GM21825 (cell line): ENCODE results near the gene CHRNA3.

Experiments used
- ATAC-seq: cut with Tn5 transposase; IDR thresholded peaks from one replicate; pipeline ENCODE4 v1.9.1; 2021; ENCODE audit warnings: mild to moderate bottlenecking, moderate library complexity; ENCODE audit not compliant: unreplicated experiment

Gene CHRNA3

GRCh38 chr15:78637776-78638435 lies 17.1 kb upstream of the CHRNA3 start:
- no peak for ATAC-seq

DNA sequence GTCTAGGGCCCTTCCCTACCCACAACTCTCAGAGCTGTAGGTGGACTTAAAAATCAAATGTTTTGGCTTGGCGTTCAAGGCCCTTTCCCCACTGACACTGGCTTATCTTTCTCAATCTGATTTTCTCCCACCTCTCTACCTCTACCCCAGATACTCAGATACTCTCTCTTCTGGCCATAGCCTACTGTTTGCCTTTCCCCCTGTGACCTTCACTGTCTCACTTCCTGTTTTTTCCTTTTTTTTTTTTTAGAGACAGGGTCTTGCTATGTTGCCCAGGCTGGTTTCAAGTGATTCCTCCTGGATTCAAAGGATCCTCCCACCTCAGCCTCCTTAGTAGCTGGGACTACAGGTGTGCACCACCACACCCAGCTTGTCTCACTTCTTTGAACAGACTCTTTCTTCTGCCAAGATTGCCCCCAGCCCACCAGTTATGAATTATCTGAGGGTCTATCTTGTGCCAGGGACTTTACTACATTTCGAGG lies 15.6 kb upstream of the CHRNA3 start:
- no peak for ATAC-seq

DNA sequence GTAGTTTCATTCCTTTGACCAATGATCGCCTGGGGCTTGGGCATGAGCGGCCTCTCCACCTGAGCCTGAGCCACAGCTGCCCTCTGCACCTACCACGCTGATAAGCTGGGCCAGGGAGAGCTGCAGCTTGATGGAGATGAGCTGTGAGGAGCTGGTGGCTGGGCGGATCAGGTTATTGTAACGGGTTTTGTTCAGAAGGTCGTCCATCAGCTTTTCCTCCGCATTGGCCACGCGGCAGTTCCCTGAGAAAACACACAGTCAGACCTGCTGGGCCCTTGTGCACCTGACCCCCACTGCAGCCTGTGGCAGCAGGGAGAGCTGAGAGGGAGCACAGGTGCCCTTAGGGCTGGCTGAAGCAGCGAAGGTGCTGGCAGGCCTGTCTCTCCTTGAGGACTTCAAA lies 14.6 kb upstream of the CHRNA3 start:
- ATAC-seq = no peak

DNA sequence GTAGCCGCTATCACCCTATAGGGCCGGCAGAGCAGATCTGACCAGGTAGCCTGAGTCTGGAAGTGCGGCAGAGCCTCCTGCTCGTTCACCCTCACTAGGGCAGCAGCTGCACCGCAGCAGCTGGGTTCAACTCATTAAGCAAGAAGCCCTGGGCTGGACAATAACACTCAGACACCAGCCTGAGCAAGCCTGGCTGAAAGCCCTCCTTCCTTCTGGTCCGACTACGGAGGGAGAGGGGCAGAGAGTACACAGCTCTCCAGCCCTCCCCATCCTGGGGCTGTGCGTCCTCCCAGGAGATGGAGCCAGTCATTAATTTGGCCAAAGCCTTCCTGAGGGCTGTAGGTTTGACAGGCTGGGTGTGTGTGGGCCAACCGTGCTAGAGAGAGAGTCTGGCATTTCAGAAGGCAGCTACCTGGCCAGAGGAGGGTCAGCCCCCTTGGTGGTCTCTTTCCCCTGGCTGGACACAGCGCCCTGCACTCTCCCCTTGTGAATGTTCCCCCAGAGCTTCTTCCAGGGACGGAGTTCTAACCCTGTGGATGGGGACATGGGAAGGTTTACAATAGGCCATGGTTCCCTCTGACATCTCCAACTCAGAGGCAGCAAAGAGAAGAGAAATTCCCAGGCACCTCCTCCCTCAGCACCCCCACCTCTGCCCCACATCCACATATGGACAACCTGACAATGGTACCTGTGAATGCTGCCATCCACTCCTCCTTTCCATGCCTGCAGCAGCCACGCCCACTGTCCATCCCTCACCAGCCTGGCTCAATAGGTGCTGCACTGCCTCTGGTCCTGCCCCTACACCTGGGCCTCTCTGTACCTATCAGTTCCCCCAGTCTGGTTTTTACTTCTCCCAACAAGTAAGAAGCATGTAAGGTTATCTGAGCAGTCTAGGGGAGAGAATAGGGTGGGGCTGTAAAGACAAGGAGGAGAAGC lies 13.7 kb upstream of the CHRNA3 start:
- ATAC-seq = no peak

GRCh38 chr15:78633348-78633747 lies 12.6 kb upstream of the CHRNA3 start:
- ATAC-seq = no peak

DNA sequence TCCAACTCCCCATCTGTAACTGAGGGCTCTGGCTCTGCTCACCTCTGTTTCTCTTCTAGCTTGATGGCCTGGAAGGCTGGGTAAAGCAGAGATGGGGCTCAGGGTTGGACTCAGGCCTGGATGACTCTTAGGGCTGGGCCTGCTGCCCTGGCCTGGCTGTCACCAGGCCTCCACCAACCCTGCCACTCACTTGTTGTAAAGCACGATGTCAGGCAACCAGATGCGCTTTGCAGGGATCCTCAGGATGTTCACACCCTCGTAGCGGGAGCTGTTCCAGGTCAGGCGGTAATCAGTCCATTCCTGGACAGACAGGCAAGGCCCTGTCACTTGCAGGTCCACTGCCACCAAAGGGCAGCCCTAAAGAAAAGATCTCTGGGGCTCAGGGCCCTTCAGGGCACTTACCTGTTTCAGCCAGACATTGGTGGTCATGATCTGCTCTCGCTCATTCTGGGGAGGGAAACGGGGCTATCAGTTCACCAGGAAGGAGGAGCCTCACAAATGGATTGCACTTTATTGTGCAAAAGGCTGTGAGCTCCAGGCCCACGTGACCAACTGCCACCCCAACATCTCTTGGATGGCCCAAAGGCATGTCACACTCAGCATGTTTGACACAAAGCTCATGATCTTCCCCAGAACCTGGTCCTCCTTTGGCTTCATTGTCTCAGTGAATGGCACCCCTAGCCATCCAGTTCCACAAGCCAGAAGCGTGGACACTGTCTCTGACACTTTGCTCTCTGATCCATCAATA lies 10.3 kb upstream of the CHRNA3 start:
- ATAC-seq = no peak

DNA sequence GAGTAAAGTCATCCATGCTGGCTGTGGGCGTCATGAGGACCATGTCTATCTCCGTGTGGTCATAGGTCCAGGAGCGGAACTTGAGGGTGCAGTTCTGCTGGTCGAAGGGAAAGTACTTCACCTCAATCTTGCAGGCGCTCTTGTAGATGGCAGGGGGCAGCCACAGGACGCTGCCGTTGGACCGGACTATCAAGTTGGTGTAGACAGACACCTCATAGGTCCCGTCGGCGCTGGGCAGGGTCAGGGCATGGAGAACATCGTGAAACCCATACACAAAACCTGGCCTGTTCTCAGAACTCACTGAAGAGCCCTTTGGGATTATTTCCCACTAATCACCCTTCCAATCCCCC lies 8.9 kb upstream of the CHRNA3 start:
- no peak for ATAC-seq

DNA sequence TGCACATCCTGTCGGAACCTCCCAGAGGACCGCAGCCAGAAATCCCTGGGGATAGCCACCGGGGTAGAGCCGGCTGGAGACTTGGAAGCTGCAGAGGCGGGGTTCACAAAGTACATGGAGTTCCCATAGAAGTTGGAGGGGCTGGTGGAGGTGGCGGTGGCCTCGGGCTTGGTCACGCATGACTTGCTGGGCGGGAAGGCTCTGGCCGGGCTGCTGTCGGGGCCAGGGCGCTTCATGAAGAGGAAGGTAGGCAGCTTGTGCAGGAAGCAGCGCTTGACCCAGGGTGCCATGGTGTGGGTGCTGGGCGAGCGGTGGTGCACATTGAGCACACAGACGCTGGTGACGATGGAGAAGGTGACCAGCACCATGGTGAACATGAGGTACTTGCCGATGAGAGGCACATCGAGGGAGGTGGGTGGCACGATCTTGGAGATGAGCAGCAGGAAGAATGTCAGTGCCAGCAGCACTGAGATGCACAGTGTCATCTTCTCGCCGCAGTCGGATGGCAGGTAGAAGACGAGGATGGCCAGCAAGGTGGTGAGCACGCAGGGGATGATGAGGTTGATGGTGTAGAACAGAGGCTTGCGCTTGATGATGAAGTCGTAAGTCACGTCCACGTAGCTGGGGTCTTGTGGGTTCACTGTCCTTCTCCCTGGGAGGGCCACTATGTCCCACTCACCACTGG lies 8.4 kb upstream of the CHRNA3 start:
- ATAC-seq = no peak

- ATAC-seq = no peak
Measured at GRCh38 chr15:78628227-78628626, 7.4 kb upstream of the CHRNA3 start.

- ATAC-seq = no peak
Measured at GRCh38 chr15:78627348-78627747, 6.6 kb upstream of the CHRNA3 start.

DNA sequence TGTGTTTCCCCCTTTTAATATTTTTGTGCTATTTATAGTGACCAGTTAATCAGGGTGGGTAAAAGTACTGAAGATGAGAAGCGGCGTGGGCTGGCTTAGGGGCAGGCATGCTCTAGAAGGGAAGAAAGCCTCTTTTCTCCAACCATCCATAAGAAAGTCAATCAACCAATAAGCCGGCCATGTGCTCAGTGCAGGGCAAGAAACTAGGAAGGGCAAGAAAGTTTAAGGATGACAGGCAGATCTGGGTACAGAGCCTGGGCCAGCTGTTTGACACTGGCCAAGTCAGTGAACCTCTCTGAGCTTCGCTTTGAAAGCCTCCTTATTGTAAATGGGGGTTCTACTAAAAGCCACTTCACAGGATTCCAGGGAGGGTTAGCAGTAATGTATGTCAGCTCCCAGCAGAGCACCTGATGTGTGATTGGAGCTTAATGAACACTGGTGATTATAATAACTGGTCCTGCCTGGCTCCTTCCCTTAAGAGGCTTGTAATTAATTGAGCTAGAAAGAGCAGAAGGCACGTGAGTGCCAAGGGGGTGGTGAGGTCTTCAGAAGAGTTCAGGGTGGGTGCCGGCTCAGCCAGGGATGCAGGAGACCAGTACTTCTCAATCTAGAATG lies 5.7 kb upstream of the CHRNA3 start:
- ATAC-seq = no peak

DNA sequence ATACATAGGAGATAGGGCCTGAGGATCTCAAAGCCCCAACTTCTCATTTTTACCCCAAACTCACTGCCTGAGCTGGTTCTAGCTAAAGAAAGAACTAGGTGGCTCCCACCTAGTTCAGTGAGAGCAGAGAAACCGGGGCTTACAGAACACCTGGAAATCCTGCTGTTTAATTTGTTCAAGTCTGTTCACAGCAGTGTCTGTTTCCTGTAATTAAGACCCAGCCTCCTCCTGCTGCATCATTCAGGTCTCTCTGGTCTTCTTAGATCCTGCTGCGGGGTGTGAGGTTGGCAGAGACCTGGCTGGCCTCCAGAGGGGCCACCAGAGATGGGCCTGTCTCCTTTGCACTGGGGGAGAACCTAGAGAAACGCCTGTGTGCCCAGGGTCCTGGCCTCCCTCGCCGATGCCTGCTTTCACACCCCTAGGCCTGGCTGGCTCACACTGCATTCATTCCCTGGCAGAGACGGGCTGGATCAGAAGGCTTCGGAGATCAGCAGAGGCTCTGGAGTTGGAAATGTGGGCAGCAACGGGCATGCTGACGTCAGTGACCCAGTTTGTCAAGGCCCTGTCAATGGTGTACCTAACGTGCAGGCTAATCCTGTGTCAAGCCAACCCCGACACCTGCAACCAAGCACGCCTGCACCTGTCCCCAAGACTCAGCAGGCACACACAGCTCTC lies 4.9 kb upstream of the CHRNA3 start:
- ATAC-seq = no peak

DNA sequence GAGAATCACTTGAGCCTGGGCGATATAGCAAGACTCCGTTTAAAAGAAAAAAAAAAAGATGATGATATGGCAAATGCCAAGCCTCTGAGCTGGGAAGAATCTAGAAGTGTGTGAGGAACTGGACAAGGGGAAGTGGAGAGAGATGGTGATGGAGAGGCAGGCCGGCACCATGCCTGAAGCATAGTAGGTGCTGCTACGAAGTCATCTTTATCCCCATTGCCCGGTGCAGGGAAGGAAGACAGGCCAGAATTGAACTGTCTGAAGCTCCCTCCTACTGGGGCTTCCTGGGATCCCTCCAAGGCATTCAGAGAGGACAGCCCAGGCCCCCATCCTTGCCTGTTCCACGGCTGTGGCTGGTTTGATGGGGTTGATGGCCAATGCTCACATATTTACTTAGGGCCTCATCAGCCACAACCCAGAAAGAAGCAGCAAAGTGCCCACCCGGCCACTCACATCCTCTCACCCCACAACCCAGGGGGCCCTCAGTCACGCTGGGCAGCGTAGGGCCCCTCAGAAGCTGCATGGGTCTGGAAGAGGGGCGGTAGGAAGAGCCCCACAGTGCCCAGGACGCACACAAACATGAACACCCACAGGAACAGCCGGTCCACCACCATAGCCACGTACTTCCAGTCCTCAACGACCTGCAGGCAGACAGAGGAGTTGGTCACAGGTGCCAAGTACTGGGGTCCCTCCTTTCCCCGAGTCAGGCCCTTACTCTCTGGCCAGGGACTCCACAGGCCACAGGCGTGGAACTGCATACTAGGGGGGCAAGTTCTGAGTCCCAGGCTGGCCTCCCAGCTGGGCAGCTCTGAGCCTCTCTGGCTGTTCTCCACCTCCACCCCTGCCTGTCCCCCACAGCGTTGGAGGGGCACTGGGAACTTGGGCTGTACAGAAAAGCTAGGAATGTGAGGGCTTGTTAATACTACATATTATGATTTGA lies 4.1 kb upstream of the CHRNA3 start:
- ATAC-seq = no peak

- no peak for ATAC-seq
Measured at GRCh38 chr15:78623786-78624497, 3.1 kb upstream of the CHRNA3 start.

DNA sequence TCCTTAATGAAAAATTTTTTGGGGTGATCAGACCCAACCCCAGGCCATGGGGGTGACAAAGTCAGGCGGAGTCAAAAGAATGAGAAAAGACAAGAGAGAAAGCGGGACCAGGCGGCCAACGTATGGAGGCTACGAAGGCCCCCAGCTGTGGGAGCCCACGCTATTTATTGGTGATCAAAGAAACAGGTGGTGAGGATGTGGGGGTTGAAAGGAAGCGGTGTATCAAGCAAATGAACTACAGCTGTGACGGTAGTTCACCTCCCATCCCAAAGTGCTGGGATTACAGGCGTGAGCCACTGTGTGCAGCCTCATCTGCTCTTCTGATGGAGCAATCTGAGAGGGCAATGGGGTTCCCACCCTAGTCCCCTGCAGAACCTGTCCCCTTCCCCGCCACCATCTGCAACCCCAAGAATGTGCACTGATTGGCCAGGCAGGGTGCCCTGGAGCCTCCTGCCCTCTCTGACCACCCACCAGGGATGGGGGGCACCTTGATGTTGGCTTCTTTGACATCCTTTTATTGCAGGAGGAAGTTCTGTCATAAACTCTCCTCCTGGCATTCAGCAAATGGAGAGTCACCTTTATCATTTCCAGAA lies 1.1 kb upstream of the CHRNA3 start:
- ATAC-seq = no peak

DNA sequence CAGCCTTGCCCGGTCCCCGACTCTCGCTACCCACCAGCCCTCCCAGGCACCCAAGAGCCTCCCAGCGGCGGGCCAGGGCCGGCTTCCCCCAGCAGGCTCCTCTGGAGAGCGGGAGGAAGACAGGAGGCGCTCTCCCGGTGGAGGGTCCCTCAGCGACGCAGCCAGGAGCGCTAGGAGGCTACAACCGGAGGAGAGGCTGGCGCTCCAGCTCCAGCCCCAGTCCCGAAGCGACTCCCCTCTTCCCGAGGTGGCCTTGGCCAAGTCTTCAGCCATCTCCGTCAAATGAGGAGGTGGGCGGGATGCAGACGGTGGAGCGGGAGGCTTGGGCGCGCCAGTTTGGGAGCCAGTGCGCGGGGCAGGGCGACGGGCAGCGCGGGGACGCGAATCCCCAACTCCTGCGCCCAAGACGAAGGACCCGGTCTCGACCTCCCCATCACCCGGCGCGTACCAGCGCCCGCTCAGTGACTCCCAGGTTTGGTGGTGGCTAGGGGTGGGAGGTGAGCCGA lies 722 bp downstream of the CHRNA3 start:
- ATAC-seq = no peak

DNA sequence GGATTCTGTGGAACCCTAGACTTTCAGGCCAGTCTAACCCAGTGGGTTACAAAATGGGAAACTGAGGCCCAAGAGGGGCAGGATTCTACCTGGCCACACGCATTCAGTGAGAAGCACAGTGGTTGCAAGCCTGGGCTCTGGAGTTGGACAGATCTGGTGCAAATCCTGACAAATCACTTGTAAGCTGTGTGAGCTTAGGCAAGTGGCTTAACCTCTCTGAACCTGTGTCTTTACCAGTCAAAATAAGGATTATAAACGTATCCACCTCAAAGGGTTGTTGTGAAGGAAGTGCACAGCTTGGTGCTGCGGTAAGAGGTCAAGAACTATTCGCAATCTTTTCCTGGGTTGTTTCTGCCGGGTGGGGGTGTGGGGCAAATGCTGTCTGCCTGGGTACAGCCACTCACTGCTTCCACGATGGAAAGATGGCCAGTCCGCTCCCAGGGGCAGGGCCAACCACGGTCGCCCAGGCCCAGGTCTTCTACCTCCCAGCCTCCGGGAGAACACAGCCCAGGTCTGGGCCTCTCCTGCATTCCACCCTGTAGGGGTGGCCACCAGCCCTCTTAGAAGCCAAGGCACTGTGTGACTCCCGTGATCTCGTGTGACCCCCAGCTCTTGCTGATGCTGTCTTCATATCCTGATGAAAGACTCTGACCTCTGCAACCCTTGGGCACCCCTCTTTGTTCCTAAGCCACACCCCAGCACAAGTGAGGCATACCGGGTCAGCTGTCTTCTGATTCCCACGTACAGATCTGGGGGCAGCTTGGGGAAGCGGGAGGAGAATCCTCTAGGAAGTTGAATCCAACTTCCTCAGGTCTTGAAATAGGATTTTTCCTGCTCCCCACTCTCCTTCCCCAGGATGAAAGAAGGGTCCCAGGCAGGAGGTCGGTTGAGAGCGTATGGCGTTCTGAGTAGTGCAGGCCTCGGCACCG lies 1.5 kb downstream of the CHRNA3 start:
- no peak for ATAC-seq
